NCI-H2029 (cell line): ENCODE results near the gene ATP6AP1.
"Not testable (repeated sequence)": the region's sequence is repeated elsewhere in the genome, so short reads cannot be mapped to it uniquely, and the experiment has no call there.

ENCODE experiments used
- DNase-seq: peaks from one replicate; lab custom pipeline; 2025; lab: John Stamatoyannopoulos, UW

Gene ATP6AP1

DNA sequence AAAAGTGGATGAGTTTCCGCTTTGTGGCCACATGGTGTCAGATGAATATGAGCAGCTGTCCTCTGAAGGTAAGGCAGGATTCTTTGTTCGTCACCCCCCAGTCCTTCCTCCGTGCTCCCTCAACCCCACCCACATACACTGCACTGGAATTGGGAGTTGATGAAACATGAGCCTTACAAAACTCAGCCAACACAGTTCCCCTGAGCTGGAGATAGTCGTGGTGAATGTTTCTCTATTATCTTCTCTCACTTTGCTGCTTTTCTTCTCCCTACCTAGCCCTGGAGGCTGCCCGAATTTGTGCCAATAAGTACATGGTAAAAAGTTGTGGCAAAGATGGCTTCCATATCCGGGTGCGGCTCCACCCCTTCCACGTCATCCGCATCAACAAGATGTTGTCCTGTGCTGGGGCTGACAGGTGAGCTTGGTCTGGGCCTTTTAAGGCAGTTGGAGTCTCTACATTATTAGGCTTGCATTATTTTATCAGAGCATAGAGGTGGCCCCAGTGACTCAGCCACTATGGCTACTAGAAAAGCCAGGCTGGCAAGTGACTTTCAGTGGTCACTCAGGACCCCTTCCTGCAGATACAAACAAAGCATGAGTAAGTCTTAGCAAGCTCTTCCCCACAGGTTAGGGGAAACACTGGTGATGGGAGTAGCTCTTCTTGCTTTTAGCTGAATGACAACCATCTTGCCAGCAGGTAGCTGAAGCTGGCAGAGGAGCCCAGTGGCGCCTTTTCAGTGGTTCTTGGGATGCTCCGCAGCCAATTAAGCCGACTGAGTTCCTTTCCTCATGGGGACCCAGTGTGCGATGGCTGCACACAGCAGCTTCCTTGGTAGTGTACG, 28.7 kb upstream of the ATP6AP1 start:
- DNase-seq, result no peak

DNA sequence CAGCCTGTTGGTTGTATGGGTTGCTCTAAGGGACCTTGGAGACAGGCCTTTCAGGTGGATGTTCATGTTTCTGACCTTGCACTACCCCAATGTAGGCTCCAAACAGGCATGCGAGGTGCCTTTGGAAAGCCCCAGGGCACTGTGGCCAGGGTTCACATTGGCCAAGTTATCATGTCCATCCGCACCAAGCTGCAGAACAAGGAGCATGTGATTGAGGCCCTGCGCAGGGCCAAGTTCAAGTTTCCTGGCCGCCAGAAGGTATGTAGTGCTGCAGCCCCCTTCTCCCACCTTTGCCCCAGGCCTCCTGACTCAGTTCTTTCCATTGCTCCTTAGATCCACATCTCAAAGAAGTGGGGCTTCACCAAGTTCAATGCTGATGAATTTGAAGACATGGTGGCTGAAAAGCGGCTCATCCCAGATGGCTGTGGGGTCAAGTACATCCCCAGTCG, 28.1 kb upstream of the ATP6AP1 start:
- not testable (repeated sequence) for DNase-seq

DNA sequence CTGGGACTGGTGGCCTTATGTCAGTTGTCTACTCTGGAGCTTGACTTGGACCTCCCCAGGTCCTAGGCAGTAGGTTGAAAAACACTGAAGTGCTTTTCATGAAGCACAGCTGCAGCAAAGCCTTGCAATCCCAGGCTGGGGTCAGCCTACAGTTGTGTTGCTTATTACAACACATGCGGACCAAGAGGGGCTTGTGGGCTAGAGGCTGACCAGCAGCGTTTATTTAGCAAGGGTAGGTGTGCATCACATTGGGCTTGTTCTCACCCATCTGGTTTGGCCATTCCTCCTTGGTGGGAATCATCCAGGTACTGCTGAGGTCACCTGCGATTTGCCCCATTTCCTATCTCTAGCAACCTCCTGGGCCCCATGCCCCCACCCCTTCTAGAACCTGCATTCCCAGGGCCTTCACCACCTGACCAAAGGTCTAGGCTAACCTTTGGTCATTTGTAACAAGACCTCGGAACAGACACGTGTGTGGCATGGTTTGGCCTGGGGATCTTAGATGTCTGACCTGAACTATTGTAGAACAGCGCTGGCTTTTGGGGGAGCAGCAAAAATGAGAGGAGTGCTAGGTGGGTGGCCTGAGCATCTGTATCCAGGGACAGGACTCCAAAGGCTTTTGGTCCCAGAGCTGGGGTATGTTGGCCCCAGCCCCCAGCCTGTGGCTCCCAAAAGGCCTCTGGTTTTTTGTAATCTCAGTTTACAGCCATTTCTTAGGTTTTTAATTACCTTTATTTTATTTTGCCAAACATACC, 27.3 kb upstream of the ATP6AP1 start:
- no peak for DNase-seq

DNA sequence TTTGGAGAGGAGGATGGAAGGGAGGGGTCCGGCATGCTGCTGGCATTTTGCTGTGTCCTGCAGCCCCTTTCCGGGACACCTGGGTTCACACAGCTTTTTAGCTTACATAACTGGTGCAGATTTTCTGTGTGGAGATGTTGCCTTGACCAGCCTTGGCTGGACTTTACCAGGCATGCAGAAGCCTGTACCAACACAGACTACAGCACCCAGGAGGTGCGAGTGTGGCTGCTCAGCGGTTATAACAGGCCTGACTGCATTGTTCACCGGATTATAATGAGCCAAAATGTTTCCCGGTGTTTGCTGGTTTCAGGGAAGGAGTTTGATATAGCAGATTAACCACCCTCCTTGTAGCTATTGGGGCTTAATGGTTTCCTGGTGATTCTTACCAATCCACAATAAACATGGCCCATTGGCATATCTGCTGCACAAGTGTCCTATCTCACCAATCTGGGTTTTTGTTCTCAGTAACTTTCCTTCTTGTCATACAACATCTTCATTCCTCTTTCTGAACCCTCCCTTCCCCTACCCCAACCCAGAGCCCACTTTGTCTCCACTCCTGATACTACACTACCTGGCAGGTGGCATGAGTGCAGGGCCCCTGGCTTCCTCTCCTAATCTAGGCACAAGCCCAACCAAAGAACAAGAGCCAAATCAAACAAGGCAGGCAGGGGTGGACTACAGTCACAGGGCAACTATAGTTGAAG, 26.4 kb upstream of the ATP6AP1 start:
- peak; percentile 45 for DNase-seq

DNA sequence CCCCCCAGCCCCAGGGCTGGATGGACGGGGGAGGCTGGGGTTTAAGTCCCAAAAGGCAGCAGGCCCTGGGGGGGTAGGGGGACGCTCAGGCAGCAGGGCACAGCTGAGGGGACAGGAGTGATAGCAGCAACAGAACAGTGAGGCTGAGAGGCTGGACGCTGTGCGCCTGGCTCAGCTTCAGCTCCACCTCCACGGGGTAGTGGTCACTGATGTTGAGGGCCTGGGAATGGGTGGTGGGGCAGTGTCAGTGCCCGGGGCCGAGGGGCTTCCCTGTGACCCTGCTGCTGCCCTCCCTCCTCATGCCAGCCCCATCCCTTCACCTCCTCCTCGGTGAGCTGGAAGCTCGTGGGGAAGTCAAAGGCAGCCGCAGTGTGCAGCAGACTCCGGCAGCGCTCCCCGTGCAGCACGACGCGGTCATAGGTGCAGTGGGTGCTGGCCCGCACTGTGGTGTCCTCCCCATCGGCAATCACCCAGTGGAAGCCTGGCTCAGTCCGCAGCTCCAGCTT, 25.8 kb upstream of the ATP6AP1 start:
- no peak for DNase-seq

DNA sequence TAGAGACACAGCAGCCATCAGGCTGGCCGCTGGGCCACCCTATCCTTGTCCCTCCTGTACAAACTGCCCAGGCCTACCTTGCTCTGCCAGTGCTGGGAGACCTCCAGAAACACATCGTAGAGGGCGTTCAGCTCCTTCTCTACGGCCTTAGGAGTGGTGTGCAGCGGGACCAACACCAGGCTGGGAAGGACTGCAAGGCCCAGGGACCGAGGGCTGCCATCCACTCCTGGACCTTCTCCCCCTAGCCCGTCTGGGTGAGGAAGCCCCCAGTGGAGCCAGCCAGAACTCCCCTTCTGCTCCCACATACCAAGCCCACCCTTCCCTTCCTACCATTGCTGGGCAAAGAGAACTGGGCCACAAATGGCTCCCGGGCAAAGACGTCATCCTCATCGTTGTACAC, 25.3 kb upstream of the ATP6AP1 start:
- no peak for DNase-seq

DNA sequence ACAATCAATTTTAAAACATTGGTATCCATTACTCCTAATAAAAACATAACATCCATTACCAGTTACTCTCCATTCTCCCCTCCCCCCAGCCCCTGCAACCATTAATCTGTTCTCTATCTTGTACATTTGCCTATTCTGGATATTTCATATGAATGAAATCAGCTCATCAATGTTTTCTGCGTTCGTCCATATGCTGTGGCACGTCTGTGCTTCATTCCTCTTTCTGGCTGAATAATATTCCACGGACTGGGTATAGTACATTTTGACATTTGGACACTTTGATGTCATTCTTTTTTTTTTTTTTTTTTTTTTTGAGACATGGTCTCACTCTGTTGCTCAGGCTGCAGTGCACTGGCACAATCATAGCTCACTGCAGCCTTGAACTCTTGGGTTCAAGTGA, 24.6 kb upstream of the ATP6AP1 start:
- DNase-seq, result no peak

DNA sequence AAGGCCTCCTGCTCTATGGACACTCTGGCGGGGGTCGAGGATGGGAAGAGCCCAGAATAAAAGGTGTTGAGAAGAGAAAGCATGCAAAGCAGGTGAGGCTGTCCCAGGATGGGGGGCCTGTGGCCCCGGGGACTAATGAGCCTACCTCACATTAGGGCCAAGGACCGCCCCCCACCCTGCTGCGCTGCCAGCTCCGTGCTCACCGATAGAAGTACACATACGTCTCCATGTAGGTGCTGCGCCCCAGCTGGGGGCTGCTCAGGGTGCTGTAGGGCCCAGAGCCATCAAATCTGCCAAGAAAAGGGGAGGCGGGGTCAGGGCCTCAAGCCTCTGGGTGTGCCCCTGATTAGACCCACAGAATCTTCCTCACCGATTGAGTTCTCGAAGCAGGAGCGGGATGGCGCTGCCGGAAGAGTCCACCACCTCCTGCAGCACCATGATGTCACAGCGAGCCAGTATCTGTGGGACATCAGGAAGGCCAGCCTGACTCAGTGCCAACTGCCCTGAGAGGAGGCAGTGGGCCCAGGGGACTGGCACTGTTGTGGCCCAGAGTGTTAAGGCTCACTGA, 23.8 kb upstream of the ATP6AP1 start:
- DNase-seq, result no peak

DNA sequence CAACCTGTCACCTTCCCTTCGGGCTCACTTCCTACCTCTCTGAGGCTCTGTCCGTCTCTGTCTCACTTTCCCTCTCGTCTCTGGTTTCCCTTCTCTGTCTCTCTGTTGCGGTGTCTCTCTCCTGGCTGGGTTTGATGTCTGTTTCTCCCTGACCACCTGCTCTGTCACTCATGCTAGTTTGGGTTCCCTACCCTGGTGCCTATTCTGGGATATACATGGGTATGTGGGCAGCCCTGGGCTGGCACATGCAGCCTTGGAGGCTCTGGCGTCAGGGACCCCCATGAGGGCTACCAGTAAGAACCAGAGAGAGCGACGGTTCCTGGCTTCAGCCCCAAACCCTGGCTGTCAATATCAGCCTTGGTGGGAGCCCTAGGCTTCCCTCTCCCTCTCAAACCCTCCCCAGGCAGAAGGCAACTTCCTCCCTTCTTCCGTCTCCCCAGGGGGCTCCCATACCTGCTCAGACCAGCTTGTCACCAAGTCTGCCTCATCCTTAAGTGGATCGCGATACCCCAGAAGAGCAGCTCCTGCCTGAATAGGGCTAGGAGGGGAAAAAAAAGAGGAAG, 19.7 kb upstream of the ATP6AP1 start:
- no peak for DNase-seq

DNA sequence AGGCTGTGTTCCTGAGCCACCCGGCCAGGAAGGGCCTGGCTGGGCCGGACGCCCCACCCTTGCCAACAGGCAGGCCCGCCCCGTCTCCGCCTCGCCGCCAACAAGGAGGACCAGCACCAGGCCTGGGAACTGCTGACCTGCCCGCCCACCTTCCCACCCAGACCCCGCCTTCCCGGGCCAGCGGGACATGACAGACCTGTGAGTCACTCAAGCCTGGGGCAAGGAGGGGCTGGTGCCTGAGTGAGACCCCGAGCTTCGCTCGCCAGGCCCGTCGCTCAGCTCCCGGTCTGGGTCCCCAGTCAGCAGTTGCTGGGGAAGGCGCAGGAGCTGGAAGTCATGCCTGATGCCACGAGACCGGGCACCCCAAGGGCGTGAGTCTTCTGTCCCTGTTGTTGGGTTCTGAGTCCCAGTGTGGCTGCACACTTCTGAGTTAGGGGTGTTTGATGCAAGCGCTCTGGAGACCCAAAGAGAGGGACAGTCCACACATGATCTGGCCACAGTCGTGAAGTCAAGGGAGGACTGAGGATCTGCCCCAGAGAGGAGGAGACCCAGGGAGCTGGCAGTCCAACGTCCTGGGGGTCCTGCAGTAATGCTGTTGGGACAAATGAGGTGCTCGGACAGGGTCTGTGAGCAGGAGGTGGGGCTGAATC, 19.1 kb upstream of the ATP6AP1 start, which contains the start of gene DNASE1L1:
TSS of gene DNASE1L1 (minus strand) at position 33 of the 650 bp plus-strand sequence. CDS start 3,686 bp downstream, outside the sequence.
- no peak for DNase-seq

DNA sequence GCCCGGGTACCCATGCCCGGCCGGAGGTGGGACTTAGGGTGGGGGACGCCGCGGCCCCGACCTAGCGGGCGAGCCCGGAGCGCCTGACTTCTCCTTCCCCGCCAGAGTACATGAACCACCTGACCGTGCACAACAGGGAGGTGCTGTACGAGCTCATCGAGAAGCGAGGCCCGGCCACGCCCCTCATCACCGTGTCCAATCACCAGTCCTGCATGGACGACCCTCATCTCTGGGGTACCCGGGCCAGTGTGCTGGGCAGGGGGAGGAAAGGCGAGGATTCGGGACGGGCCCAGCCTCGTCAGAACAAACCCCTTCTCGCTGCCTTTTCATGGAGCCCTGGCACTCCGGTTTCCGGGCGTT, 16.5 kb upstream of the ATP6AP1 start:
- peak; percentile 13 for DNase-seq

DNA sequence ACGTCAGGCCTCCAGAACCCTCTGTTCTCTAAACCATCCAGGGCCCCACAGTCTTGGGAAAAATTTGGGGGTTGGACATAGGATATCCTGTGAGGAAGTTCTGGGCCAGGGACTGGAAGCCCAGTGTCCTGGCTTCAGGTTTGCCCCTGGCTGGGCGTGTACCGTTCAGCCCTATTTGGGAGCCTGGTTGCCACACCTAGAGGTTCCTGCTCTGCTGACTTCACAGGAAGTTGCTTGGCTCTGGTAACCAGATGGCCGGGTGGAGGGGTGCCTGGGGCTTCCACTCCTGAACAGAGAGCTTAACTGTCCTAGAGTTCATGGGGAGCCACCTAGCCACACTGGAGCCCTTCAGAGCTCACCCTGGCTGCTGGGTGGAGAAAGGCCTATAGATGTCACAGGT, 16.0 kb upstream of the ATP6AP1 start:
- DNase-seq, result no peak

DNA sequence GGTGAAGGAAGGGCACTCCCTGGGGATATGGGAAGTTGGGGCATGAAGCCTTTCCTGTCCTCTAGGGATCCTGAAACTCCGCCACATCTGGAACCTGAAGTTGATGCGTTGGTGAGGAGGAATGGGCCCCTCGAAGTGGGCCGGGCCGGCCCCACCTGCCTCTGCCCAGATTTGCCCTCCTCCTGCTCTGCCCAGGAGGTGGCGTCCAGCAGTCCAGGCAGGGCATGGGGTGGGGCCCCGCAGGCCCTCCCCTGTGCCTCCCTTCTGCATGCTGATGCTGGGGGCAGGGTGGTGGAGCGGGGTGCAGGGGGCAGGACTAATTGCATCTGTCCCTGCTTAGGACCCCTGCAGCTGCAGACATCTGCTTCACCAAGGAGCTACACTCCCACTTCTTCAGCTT, 15.3 kb upstream of the ATP6AP1 start:
- DNase-seq, result no peak

DNA sequence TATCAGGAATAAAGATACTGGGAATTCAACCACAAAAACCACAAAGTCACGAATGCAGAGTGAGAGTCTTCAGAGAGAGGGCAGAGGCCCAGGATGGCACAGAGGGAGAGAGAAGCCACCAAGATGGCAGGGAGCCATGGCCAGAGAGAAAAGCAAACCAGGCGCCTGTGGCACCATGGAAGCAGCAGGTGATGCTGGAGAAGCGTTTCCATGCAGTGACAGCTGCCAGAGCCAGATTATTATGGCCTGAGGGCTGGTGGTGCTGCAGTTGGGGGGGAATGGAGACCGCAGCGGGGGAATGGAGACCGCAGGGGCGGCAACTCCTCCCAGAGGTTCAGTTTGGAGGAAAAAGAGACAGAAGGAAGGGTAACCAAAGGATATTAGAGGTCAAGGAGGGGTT, 11.3 kb upstream of the ATP6AP1 start:
- peak; percentile 40 for DNase-seq

DNA sequence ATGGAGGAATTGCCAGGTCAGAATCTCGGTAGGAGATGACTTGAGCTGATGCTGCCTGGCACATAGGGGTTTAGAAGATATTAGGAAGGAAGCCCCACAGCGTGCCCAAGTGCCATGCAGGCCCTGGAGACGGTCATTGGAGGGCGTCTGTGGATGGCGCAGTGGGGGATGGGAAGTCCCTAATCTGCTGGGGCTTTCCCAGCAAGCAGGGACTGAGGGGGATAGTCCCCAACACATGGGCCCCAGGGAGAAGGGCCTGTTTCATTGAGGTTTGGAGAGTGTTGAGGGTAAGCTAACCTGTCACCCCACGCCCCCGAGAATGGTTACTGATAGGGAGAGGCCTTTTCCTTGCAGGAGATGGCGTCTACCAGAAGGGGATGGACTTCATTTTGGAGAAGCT, 9.3 kb upstream of the ATP6AP1 start:
- DNase-seq, result no peak

DNA sequence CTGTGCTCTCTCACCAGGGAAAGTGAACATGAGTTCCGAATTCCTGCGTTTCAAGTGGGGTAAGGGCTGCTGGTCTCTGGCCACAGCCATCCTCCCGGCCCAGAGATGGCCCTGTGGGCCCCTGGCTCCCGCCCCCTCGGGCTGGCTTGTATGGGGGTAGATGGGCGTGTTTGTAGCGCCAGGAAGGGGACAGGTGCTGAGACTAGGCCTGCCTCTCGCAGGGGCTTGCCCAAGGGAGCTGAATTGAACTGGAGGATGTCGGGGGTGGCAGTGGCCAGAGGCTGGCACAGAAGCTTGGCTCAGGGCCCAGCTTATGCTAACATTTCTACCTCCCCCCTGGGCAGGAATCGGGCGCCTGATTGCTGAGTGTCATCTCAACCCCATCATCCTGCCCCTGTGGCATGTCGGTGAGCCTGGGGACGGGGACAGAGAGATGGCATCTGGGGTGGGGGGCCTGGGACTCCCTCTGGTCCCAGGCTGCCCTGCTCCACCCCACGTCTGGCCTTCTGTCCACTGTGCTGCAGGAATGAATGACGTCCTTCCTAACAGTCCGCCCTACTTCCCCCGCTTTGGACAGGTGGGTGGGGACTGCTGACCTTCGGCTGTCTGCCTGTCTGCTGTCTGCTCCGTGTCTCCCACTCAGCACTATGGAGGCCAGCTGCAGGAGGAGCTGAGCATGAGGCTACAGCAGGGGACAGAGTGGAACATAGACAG, 8.6 kb upstream of the ATP6AP1 start:
- DNase-seq, result peak; percentile 13

DNA sequence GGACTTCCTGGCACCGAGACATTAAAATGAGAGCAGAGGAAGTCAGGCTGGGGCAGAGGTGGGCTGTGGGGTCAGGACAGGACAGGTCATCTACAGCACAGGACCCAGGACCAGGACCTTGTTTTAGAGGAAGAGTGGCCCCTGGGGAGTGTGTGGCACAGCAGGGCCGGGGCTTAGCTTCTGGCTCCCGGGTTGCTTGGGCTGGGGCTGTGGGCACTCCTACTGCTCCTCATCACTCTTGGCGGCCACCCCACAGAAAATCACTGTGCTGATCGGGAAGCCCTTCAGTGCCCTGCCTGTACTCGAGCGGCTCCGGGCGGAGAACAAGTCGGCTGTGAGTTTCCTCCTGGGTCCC, 8.1 kb upstream of the ATP6AP1 start:
- DNase-seq, result no peak

DNA sequence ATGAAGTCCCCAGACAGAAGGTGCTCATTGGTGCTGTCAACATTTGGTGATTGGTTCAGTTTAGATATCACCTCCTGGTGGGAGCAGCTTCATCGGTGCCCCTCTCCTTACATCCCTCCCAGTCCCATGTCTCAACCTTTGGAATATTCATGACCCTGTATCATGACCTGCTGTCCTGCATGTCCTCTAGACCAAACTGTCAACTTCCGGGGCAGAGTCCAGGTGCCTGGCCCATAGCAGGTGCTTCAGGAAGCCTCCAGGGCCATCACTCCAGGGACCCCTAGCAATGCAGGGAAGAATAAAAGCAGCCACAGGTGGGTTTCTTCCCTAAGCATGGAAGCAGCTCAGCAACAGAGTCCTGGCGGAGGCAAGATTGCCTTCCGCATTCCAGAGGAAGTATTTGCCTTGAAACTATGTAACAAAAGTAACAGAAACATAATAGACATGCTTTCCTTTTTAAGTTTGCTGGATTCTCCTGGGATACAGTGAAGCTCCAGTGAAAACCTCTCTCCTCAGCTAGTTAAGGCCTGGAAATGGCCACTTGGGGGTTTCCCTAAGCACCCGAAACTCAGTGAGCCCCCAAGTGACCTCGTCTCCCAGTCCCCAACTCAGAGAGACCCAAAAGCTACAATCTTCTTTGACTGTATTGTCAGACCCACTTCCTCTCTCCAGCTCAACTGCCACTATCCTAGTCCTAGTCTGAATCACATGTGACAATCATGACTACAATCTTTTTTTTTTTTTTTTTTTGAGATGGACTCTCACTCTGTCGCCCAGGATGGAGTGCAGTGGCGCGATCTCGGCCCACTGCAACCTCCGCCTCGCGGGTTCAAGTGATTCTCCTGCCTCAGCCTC, 1.3 kb upstream of the ATP6AP1 start:
- no peak for DNase-seq

DNA sequence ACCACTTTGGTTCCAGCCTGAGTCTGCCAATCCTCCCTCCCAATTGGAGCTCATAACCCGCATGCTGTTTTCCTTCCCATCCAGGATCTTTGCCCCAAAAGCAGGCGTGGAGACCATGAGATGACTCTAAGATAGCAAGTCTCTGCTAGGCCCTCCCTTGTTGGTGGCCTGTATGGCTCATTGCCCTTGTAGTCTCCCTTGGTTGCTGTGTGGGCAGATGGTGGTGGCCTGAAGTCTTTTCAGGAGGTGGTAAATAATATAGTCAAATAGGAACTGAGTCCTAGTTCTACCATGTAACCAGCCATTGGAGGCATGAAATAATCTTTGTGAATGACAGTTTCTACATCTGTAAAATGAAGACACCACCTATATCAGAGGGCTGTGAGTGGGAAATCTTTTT, 1.2 kb downstream of the ATP6AP1 start:
- no peak for DNase-seq

DNA sequence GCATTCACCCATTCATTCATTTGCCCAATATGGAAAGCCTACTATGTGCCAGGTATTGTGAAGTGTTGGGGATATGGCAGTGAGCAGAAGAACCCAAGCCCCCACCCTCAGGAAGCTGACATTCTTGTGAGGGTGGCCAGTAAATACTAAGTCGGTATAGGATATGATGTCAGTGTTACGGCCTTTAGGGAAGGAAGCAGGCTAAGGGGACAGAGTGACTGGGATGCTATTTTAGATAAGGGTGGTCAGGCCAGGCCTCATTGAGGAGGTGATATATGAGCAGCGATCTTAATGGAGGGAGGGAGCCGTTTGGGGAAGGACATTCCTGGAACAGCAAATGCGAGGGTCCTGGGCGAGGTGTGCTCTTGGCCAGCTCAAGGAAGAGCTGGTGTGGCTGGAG, 2.0 kb downstream of the ATP6AP1 start:
- no peak for DNase-seq
